HG03060 (cell line): ENCODE results near the gene FXR2.

Source experiments
- ATAC-seq: cut with Tn5 transposase; IDR thresholded peaks from one replicate; pipeline ENCODE4 v1.9.1; 2021; ENCODE audit warnings: low read depth, moderate number of reproducible peaks; ENCODE audit not compliant: unreplicated experiment

The FXR2 gene

DNA sequence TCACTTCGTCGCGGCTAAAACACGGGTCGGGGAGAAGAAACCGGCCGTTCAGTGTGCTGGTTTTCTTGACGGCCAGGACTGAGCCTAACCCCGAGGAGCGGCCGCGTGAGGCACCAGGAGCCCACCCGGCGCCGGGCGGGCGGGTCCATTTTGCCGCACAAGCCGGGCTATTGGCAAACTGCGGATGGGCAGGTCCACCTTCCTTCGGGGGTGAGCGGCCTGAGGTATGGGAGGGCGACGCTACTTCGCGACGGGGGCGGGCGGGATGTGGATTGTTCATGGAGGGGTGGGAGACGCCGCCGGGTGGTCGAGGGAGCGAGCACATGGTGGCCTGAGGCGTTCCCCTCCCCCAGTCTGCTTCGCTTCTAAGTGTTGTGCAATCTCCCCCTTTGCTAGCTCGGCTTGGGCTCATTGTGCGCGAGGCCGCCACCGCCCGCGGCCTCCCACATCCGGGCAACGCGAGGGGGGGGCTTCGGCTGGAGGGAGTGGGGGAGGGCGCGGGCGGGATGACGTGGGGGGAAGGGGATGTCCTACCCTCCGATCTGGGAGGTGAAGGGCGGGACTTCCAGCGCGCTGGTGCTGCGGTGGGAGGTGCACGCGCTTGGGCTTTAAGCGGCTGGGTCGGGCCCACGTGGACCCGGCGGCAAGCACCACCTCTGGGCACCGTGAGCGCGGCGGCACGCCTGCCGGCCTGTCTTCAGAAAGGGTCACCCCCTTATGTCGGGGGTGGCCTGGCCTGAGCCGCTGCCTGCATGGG is 41.2 kb downstream of the FXR2 start:
- ATAC-seq: no peak

DNA sequence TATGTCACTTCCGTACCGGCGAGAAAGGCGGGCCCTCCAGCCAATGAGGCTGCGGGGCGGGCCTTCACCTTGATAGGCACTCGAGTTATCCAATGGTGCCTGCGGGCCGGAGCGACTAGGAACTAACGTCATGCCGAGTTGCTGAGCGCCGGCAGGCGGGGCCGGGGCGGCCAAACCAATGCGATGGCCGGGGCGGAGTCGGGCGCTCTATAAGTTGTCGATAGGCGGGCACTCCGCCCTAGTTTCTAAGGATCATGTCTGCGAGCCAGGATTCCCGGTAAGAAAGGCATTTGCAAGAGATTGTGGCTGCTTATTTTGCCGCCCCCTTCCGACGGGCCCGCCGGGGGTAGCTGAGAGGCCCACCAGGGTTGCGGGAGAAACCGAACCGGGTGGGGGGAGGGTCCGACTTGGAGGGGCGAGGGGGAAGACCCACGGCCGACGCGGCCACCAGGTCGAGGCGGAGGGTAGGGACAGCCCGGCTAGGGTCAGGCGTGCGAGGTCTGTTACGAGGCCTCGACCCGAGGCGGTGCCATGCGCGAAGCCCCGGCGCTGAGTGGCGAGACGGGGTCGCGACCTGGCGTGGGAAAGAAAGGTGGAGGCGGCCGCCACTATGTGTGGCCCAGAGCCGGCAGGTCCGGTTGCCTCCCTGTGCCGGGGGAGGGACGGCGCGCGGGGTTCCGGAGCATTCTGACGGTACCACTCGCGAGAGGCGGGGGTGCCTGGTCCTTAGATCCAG is 41.9 kb downstream of the FXR2 start:
- no peak for ATAC-seq

DNA sequence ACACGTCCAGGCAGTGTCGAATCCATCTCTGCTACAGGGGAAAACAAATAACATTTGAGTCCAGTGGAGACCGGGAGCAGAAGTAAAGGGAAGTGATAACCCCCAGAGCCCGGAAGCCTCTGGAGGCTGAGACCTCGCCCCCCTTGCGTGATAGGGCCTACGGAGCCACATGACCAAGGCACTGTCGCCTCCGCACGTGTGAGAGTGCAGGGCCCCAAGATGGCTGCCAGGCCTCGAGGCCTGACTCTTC is 42.4 kb downstream of the FXR2 start:
- peak; percentile 78 for ATAC-seq

DNA sequence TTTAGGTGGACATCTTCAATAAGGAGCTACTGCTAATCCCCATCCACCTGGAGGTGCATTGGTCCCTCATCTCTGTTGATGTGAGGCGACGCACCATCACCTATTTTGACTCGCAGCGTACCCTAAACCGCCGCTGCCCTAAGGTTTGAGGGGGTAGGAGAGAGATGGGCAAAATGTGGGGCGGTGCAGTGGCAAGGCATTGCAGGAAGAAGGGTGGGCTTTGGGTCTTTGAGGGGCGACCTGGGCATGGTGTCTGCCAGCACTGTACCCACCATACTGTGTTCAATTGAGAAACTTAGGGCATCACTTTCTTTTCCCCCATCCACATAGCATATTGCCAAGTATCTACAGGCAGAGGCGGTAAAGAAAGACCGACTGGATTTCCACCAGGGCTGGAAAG is 44.3 kb downstream of the FXR2 start:
- no peak for ATAC-seq

DNA sequence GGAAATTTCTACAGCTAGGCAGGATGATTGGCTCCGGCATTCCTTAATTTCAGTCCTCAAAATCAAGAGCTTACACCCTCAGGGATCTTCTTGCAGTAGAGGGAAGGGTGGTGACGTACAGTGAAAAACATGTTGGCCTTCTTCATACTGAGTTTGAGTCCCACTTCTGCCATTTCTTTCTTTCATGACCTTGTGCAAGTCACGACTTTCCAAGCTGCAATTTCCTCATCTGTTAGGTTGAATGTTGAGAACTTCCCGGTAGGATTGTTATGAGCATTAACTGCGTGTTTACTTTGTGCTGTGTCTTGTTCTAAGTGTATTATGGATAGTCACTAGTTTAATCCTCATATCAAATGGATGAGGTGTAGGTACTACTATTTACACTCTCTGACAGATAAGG is 45.1 kb downstream of the FXR2 start:
- no peak for ATAC-seq

DNA sequence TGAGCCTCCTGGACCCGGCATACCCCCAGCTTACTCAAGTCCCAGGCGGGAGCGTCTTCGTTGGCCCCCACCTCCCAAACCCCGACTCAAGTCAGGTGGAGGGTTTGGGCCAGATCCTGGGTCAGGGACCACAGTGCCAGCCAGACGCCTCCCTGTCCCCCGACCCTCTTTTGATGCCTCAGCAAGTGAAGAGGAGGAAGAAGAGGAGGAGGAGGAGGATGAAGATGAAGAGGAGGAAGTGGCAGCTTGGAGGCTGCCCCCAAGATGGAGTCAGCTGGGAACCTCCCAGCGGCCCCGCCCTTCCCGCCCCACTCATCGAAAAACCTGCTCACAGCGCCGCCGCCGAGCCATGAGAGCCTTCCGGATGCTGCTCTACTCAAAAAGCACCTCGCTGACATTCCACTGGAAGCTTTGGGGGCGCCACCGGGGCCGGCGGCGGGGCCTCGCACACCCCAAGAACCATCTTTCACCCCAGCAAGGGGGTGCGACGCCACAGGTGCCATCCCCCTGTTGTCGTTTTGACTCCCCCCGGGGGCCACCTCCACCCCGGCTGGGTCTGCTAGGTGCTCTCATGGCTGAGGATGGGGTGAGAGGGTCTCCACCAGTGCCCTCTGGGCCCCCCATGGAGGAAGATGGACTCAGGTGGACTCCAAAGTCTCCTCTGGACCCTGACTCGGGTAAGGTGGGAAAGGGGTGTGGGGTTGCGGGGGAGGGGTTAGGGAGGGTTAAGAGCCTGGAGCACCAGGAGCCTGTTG is 51.4 kb downstream of the FXR2 start:
- no peak for ATAC-seq

DNA sequence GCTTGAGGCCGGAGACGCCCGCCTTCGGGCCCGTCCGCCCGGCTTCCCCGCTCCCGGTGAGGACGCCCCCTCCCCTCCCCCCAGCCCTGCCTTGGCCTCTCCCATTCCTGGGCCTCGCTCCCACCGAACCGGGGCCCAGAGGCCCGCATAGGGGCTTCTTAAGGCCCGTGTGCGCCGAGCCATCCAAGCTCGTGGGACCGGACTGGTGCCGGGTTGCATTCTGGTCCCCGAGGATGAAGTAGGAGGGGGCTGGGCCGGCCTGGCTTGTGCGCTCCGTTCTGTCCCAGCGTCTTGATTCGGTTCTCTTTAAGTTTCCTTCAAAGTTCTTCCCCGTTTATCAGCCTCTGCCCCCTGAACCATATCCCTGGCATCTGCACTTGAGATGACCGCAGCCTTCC is 52.5 kb downstream of the FXR2 start:
- ATAC-seq: no peak

DNA sequence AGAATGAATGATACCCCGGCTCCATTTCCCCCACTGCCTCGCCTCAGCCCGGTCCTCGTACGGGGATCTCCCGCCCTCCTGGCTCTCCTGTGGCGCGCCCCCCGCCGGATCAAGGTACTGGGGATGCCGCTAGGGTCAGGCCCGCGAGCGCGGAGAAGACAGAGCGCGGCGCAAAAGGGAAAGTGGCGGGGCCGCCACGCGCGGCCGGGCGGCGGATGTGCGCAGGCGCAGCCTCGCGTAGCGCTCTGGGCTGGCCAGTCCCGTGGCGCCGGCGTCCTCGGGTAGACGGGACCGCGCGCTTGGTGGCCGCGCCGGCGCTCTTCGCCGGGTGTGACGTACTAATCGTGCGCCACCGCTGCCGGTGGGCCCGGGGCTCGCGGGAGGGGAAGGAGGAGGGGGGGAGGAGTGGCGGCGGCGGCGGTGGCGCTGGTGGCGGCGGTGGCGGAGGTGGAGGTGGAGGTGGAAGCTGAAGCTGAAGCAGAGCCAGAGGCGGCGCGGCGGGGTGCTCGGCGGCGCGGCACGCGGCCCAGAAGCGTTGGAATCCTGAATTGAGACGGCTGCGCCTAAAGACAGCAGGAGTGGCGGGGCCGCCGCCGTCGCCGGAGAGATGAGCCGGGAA is 53.0 kb downstream of the FXR2 start, which contains the start of gene SENP3:
TSS of gene SENP3 (plus strand) at position 331 of the 619 bp plus-strand sequence. CDS start 1,158 bp downstream, outside the sequence.
- no peak for ATAC-seq

DNA sequence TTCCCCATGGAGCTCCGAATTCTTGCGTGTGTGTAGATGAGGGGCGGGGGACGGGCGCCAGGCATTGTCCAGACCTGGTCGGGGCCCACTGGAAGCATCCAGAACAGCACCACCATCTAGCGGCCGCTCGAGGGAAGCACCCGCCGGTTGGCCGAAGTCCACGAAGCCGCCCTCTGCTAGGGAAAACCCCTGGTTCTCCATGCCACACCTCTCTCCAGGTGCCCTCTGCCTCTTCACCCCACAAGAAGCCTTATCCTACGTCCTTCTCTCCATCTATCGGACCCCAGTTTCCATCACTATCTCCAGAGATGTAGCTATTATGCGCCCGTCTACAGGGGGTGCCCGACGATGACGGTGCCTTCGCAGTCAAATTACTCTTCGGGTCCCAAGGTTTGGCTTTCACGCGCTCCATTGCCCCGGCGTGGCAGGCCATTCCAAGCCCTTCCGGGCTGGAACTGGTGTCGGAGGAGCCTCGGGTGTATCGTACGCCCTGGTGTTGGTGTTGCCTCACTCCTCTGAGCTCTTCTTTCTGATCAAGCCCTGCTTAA is 53.6 kb downstream of the FXR2 start:
- ATAC-seq: no peak

DNA sequence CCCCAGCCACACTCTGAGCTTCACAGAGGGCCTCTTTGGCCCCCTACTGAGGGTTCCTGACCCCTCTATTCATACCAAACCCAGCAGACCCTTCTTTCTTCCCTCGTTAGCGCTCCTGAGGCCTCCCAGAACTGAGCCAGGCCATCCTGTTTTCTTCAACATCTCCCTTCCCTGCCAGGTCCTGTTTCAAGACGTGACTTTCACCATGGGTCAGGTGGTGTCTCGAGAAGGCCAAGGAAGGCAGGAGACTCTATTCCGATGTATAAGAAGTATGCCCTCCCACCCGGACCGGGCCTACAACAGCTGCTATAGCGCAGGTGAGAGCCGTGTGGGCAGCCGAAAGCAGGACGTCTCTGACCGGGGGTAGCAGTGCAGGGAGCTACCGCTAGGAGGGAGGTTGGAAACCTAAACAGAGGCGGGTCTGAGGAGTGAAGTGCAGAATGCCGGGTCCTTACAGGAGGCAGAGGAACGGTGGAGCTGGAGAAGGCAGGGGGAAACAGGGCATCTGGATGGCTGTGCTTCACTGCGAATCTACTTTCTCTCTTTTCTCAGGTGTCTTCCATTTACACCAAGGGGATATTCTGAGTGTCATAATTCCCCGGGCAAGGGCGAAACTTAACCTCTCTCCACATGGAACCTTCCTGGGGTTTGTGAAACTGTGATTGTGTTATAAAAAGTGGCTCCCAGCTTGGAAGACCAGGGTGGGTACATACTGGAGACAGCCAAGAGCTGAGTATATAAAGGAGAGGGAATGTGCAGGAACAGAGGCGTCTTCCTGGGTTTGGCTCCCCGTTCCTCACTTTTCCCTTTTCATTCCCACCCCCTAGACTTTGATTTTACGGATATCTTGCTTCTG is 54.3 kb downstream of the FXR2 start:
- ATAC-seq: no peak

DNA sequence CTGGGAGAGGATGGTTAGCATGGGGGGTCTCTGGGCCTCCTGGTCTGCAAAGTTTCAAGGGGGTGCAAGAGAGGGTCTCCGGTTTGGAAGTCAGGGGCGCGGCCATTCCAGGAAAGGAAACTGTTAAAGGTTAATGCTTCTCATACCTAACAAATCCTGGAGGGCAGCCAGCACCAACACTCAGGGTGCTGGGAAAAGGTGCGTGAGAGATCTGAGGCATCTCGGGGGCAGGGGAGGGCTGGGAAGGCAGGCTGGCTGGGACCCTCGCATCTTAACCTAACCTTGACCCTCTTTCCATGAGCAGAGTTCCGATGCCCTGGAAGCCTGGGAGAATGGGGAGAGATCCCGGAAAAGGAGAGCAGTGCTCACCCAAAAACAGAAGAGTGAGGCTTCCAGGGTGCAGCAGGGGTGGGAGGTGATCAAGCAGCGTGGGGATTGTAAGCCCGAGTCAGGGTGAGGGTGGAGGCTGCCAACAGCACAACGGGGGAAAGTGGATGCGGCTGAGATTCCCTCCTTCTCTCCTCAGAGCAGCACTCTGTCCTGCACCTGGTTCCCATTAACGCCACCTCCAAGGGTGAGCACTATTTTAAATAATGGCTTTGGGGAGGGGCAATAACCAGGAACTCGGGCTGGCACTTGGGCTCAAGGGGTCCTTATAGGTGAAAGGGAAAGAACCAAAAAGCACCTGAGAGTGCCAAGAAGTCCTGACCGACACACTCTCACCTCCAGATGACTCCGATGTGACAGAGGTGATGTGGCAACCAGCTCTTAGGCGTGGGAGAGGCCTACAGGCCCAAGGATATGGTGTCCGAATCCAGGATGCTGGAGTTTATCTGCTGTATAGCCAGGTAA is 55.2 kb downstream of the FXR2 start:
- ATAC-seq: no peak

DNA sequence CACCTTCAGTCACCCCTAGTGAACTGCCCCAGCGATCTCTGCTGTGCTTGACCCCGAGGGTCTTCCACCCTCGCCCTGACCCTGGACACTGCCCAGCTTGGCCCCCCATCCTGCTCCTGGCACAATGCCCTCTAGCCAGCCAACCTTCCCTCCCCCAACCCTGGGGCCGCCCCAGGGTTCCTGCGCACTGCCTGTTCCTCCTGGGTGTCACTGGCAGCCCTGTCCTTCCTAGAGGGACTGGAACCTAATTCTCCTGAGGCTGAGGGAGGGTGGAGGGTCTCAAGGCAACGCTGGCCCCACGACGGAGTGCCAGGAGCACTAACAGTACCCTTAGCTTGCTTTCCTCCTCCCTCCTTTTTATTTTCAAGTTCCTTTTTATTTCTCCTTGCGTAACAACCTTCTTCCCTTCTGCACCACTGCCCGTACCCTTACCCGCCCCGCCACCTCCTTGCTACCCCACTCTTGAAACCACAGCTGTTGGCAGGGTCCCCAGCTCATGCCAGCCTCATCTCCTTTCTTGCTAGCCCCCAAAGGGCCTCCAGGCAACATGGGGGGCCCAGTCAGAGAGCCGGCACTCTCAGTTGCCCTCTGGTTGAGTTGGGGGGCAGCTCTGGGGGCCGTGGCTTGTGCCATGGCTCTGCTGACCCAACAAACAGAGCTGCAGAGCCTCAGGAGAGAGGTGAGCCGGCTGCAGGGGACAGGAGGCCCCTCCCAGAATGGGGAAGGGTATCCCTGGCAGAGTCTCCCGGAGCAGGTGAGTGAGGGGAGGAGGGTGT is 56.0 kb downstream of the FXR2 start, which contains the start of gene TNFSF13:
TSS of gene TNFSF13 (plus strand) at position 207 of the 776 bp plus-strand sequence. CDS start at position 497, 290 bp downstream.
- no peak for ATAC-seq

DNA sequence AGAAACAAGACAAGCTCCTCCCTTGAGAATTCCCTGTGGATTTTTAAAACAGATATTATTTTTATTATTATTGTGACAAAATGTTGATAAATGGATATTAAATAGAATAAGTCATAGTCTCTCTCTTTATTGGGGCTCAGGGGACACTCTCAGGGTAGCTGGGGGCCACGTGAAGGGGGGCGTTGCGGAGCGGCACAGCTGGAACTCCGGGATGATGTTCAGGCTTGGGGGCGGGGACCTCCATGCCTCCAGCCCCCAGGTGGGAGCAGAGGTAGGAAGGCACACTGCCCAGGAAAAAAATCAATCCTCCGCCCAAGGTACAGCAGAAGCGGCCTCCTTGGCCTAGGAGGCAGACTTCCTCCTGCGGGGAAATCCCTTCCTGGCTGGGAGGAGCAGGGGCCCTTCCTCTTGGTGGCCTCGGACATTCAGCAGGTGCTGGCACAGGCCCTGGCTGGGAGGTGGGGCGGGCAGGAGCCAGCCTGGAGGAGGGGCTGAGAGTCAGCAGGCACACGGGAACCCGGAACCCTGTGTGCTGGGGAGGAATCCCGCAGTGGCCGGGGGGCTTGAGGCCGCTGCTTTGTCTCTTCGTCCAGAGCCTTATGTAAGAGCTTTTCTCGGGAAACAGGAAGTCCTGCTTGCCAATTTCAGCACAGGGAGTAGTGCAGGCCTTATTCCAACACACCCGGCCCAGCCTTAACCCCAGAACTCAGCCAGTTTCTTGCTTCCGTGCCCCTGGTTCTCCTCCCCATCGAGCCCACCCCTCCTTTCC is 56.7 kb downstream of the FXR2 start:
- ATAC-seq: no peak

DNA sequence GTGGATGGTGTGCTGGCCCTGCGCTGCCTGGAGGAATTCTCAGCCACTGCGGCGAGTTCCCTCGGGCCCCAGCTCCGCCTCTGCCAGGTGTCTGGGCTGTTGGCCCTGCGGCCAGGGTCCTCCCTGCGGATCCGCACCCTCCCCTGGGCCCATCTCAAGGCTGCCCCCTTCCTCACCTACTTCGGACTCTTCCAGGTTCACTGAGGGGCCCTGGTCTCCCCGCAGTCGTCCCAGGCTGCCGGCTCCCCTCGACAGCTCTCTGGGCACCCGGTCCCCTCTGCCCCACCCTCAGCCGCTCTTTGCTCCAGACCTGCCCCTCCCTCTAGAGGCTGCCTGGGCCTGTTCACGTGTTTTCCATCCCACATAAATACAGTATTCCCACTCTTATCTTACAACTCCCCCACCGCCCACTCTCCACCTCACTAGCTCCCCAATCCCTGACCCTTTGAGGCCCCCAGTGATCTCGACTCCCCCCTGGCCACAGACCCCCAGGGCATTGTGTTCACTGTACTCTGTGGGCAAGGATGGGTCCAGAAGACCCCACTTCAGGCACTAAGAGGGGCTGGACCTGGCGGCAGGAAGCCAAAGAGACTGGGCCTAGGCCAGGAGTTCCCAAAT is 57.4 kb downstream of the FXR2 start:
- ATAC-seq: no peak

DNA sequence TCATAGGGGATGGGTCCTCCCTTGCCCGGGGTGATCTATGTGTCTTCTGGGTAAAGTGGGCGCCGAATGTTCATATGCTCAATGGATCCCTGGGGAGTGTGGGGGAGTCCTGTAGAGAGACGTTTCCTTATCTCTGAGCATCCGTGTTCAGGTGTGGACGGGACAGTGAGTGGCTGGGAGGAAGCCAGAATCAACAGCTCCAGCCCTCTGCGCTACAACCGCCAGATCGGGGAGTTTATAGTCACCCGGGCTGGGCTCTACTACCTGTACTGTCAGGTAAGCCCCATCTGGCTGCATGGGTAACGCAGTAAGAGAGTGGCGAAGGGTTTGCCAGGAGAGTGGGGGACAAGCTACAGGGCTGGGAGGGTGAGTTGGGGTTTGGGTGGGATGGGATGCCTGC is 58.1 kb downstream of the FXR2 start:
- no peak for ATAC-seq

DNA sequence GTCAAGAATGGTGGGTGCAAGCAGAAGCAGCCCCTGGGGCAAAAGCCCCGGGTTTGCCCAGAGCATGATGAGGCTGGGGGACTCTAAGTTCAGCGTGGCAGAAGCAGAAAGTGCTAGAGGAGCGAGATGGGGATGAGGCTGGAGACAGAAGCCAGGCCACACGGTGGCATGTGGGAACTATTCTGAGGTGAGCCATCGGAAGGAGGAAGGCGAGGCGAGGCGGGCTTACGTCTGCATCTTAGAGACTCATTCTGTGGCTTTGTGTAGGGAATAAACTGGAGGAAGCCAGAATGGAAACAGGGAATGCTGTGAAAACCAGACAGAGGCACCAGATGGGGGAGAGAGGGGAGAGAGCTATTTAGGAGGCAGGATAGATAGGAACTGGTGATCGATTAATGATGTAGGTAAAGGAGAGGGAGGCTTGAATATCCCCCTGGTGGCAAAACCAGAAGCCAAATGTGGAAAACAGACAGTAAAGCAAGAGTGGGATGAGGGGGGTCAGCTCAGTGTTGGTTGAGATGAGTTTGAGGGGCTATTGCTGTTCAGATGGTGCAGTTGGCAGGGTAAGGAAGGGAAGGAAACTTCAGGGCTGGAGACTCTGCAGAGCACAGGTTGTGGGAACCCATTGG is 59.3 kb downstream of the FXR2 start:
- ATAC-seq: no peak

DNA sequence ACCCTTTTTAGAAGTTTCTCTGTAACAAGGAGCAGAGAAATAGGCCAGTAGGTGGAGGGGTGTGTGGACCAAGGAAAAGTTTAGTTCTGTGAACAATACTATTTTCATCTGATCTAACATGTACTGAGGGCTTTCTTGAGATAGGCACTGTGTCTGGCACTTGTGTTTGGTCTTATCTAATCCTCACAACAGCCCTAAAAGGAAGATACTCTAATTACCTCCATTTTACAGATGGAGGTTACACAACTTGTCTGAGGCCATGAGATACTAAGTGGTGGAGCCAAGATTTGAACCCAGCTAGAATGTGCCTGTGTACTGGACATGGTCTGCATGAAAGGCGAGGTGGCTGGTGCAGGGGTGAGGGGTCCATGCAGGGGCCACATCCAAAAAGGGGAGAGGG is 61.3 kb downstream of the FXR2 start:
- no peak for ATAC-seq
